GM23248 (cell line): ENCODE measurements around the gene SBNO2. TPM values are rescaled to one million over a fixed set of nuclear protein-coding genes. Genes with fewer than 3 reads are reported as not detected.
"Not testable (repeated sequence)": the region's sequence is repeated elsewhere in the genome, so short reads cannot be mapped to it uniquely, and the experiment has no call there.

Experiments used
- DNase-seq: peaks from one replicate; pipeline ENCODE4 v3.0.0-alpha.2; 2015
- H2AFZ ChIP-seq: fragments of 200-600 bp; sonication (generic); 2 replicates; pipeline ENCODE4 v1.6.1; 2016; ENCODE audit warnings: antibody characterized with exemption
- H3F3A ChIP-seq: fragments of 200-600 bp; sonication (generic); 2 replicates; pipeline ENCODE4 v1.6.1; 2016; ENCODE audit warnings: mild to moderate bottlenecking, antibody characterized with exemption, mixed run types; ENCODE audit not compliant: insufficient read depth
- H3K27ac ChIP-seq: fragments of 200-600 bp; sonication (generic); 2 replicates; pipeline ENCODE4 v1.5.1; 2016; ENCODE audit warnings: mild to moderate bottlenecking
- H3K27me3 ChIP-seq: fragments of 200-600 bp; sonication (generic); replicated peaks from 2 replicates; pipeline ENCODE4 v1.6.1; 2016; ENCODE audit warnings: mild to moderate bottlenecking; ENCODE audit not compliant: insufficient read depth
- H3K36me3 ChIP-seq: fragments of 200-600 bp; sonication (generic); 2 replicates; pipeline ENCODE4 v1.6.1; 2016; ENCODE audit warnings: low read depth, mild to moderate bottlenecking
- H3K4me1 ChIP-seq: fragments of 200-600 bp; sonication (generic); 2 replicates; pipeline ENCODE4 v1.6.1; 2016; ENCODE audit warnings: mild to moderate bottlenecking; ENCODE audit not compliant: insufficient read depth
- H3K4me2 ChIP-seq: fragments of 200-600 bp; sonication (generic); one replicate; pipeline ENCODE4 v1.6.1; 2016; ENCODE audit warnings: mild to moderate bottlenecking; ENCODE audit not compliant: unreplicated experiment
- H3K4me3 ChIP-seq: fragments of 200-600 bp; sonication (generic); 2 replicates; pipeline ENCODE4 v1.5.1; 2016; ENCODE audit warnings: mild to moderate bottlenecking
- H3K79me2 ChIP-seq: fragments of 200-600 bp; sonication (generic); 2 replicates; pipeline ENCODE4 v1.6.1; 2016; ENCODE audit warnings: mild to moderate bottlenecking; ENCODE audit not compliant: insufficient read depth
- H3K9ac ChIP-seq: fragments of 200-600 bp; sonication (generic); 2 replicates; pipeline ENCODE4 v1.6.1; 2016; ENCODE audit warnings: mild to moderate bottlenecking
- H3K9me2 ChIP-seq: fragments of 200-600 bp; sonication (generic); 2 replicates; pipeline ENCODE4 v1.6.1; 2016; ENCODE audit warnings: mixed run types, mild to moderate bottlenecking, moderate library complexity; ENCODE audit not compliant: insufficient read depth
- H3K9me3 ChIP-seq: fragments of 200-600 bp; sonication (generic); one replicate; pipeline ENCODE4 v1.6.1; 2017; ENCODE audit warnings: low read depth
- H4K20me1 ChIP-seq: fragments of 200-600 bp; sonication (generic); 2 replicates; pipeline ENCODE4 v1.6.0; 2016; ENCODE audit not compliant: insufficient read depth
- EZH2 ChIP-seq: fragments of 200-600 bp; sonication (generic); IDR thresholded peaks from 2 replicates; pipeline ENCODE4 v1.6.1; 2018; ENCODE audit warnings: antibody characterized with exemption, mild to moderate bottlenecking; ENCODE audit not compliant: insufficient read depth, poor library complexity, severe bottlenecking
- EZH2phosphoT487 ChIP-seq: fragments of 200-600 bp; sonication (generic); IDR thresholded peaks from 2 replicates; pipeline ENCODE4 v1.6.1; 2018; ENCODE audit warnings: antibody characterized with exemption, moderate library complexity, mild to moderate bottlenecking, low read depth; ENCODE audit not compliant: insufficient read depth
- WGBS, 2 experiments: methylation state at CpG; one replicate each; pipeline ENCODE4 v1.1.6; 2015 to 2017; ENCODE audit warnings: low lambda C conversion rate in 2 of 2, low coverage in 1 of 2; ENCODE audit errors: missing lambda C conversion rate in 2 of 2; 5-methylcytosine and 5-hydroxymethylcytosine counted together
- in situ Hi-C: fragments of 300-500 bp; cut with MboI; formaldehyde crosslinking; loops from 2 replicates; pipeline ENCODE4 v1.15.0; 2020
- polyA plus RNA-seq: library from polyadenylated mRNA; unstranded; fragments of >200 nt; fragmentation: Nextera tagmentation; extraction: Ambion mirVana; gene quantifications from 2 replicates; pipeline ENCODE4 v1.2.1, GENCODE V29; 2016
- total RNA-seq: library from RNA; depleted of rRNA; stranded (reverse); fragments of >200 nt; shearing (Covaris generic); gene quantifications from 2 replicates; pipeline ENCODE4 v1.2.3, GENCODE V29; 2014

The SBNO2 gene
- total and polyA plus RNA-seq, 2 experiments from 2014 or later: 7.5 to 70.4 TPM

DNA sequence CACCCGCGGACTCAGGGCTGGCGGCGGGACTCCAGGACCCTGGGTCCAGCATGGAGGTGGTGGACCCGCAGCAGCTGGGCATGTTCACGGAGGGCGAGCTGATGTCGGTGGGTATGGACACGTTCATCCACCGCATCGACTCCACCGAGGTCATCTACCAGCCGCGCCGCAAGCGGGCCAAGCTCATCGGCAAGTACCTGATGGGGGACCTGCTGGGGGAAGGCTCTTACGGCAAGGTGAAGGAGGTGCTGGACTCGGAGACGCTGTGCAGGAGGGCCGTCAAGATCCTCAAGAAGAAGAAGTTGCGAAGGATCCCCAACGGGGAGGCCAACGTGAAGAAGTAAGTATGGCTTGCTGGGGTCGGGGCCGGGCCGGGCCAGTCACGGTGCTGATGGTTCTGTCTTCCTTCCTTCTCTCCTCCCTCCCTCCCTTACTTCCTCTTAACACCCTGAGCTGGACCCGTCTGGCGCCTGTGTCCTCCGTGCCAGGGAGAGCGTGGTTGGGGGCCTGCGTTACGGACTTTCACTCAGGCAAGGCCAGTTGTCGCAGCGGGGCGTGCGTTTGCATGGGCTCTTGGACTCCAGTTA lies 32.9 kb upstream of the SBNO2 start:
- H3K27me3 ChIP-seq: no peaks in the 10 kb centered on the region
- H3K36me3 ChIP-seq: no peaks in the 10 kb centered on the region
- no peaks in the 10 kb centered on the region for H3K9me2 ChIP-seq
- H3K9me3 ChIP-seq: no peaks in the 10 kb centered on the region
- H2AFZ ChIP-seq: no peak overlapping the region
- 4% methylated on average over 37 to 38 of the region's 38 CpGs for WGBS, 2 experiments
- peaks cover 11% of the 10 kb centered on the region for H3K4me1 ChIP-seq
- TF ChIP-seq EZH2phosphoT487: no peak
- TF ChIP-seq EZH2: no peak
- peaks cover 20% of the 10 kb centered on the region for H3F3A ChIP-seq
- in situ Hi-C loops: no loop called here
- H3K4me2 ChIP-seq: peak overlapping the region; percentile 79
- no peak for DNase-seq
- peak overlapping the region; percentile 88 for H3K4me3 ChIP-seq
- peak overlapping the region; percentile 83 for H3K9ac ChIP-seq
- H4K20me1 ChIP-seq: no peaks in the 10 kb centered on the region
- H3K79me2 ChIP-seq: peaks cover 59% of the 10 kb centered on the region
- H3K27ac ChIP-seq: peak overlapping the region; percentile 64

DNA sequence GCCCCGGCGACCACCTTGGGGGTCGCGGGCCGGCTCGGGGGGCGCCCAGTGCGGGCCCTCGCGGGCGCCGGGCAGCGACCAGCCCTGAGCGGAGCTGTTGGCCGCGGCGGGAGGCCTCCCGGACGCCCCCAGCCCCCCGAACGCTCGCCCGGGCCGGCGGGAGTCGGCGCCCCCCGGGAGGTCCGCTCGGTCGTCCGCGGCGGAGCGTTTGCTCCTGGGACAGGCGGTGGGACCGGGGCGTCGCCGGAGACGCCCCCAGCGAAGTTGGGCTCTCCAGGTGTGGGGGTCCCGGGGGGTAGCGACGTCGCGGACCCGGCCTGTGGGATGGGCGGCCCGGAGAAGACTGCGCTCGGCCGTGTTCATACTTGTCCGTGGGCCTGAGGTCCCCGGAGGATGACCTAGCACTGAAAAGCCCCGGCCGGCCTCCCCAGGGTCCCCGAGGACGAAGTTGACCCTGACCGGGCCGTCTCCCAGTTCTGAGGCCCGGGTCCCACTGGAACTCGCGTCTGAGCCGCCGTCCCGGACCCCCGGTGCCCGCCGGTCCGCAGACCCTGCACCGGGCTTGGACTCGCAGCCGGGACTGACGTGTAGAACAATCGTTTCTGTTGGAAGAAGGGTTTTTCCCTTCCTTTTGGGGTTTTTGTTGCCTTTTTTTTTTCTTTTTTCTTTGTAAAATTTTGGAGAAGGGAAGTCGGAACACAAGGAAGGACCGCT lies 32.2 kb upstream of the SBNO2 start:
- TF ChIP-seq EZH2: no peak
- TF ChIP-seq EZH2phosphoT487: no peak
- Histone ChIP-seq H4K20me1 (no peaks in the 10 kb centered on the region), H2AFZ (no peak overlapping the region), H3K9me3 (no peaks in the 10 kb centered on the region), H3K4me2 (peak overlapping the region; percentile 79), H3K79me2 (peaks cover 52% of the 10 kb centered on the region), H3K9me2 (no peaks in the 10 kb centered on the region), H3K27ac (peak overlapping the region; percentile 64), H3F3A (peaks cover 20% of the 10 kb centered on the region), H3K4me1 (peaks cover 11% of the 10 kb centered on the region), H3K9ac (peak overlapping the region; percentile 83), H3K27me3 (no peaks in the 10 kb centered on the region), H3K36me3 (no peaks in the 10 kb centered on the region), H3K4me3 (peak overlapping the region; percentile 88)
- peak; percentile 41 for DNase-seq
- WGBS, 2 experiments: 1 to 3% methylated on average over 29 to 54 of the region's 78 CpGs
- in situ Hi-C loops: no loop called here

DNA sequence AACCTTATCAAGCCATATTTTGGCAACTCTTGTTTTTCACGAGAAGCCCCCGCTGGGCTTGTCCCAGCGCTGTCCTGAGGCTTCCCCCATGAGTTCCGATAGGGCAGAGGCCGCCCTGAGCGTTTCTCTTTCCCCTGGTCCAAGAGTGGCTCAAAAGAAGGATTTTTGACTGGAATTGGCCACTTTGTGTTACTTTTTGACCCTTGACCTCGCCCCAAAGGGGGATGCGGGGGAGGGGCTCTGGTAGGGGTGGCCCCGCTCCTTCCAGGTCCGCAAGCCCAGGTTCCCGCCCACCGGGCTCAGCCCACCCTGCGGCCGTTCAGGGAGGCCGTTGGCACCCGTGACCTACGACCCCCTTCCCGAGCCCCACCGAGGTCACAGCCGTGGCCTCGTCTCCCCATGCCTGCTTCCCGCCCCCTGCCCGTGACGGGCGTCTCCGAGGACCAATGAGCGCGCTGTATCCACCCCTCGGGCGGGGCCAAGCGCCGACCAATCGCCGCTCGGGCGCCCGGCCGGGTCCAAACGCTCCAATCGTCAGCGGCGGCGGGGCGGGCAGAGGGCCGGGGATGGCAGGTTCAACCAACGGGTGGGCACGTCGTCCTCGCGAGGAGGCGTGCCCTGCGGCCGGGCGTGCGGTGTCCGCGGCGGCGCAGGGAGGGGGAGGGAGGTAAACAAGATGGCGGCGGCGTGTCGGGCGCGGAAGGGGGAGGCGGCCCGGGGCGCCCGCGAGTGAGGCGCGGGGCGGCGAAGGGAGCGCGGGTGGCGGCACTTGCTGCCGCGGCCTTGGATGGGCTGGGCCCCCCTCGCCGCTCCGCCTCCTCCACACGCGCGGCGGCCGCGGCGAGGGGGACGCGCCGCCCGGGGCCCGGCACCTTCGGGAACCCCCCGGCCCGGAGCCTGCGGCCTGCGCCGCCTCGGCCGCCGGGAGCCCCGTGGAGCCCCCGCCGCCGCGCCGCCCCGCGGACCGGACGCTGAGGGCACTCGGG lies 31.3 kb upstream of the SBNO2 start, which contains the start of gene STK11:
Gene STK11 (plus strand): TSS at position 665 of the 986 bp plus-strand sequence. CDS start 1,136 bp downstream, outside the sequence.
- Histone ChIP-seq H3F3A (peaks cover 20% of the 10 kb centered on the region), H3K9ac (peak within 1 kb of the TSS; percentile 83), H3K27ac (peak within 1 kb of the TSS; percentile 64), H3K27me3 (no peaks in the 10 kb centered on the region), H3K4me2 (peak within 1 kb of the TSS; percentile 79), H3K79me2 (peaks cover 43% of the 10 kb centered on the region), H3K9me3 (no peaks in the 10 kb centered on the region), H3K4me3 (peak within 1 kb of the TSS; percentile 88), H2AFZ (peak within 1 kb of the TSS; percentile 65), H3K36me3 (no peaks in the 10 kb centered on the region), H4K20me1 (no peaks in the 10 kb centered on the region), H3K4me1 (peaks cover 11% of the 10 kb centered on the region), H3K9me2 (no peaks in the 10 kb centered on the region)
- TF ChIP-seq EZH2phosphoT487: no peak
- TF ChIP-seq EZH2: no peak
- peak; percentile 100 for DNase-seq
- WGBS, 2 experiments: 6 to 7% methylated on average over 39 to 56 of the region's 114 CpGs
- in situ Hi-C loops: no loop called here

DNA sequence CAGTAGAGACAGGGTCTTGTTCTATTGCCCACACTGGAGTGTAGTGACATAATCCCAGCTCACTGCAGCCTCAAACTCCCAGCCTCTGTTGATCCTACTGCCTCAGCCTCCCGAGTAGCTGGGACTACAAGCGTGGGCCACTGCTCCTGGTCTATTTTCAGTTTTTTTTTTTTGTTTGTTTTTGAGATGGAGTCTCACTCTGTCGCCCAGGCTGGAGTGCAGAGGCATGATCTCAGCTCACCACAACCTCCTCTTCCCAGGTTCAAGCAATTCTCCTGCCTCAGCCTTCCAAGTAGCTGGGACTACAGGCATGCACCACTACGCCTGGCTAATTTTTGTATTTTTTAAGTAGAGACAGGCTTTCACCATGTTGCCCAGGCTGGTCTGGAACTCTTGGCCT lies 26.5 kb upstream of the SBNO2 start:
- not testable (repeated sequence) for H4K20me1 ChIP-seq

More for the DNA sequence above, 26.5 kb upstream of the SBNO2 start:
- H3K79me2 ChIP-seq, H2AFZ ChIP-seq, H3K9me2 ChIP-seq, H3K27me3 ChIP-seq, DNase-seq, H3K4me3 ChIP-seq, H3K27ac ChIP-seq, H3K9ac ChIP-seq, H3K36me3 ChIP-seq, H3K4me1 ChIP-seq, H3K9me3 ChIP-seq, H3K4me2 ChIP-seq: not testable (repeated sequence)
- in situ Hi-C loops: loop anchor here (5.0 kb wide), 1 partner anchor 83 kb away; no protein-coding TSS in a partner anchor
- peaks cover 14% of the 10 kb centered on the region for H3F3A ChIP-seq
- 78 to 79% methylated on average over 4 of the region's 4 CpGs for WGBS, 2 experiments
